NOMO-1 treated with dmso at 0.1 percent for 144 hours (cell line): ENCODE data around the gene TMEM212.
A peak's percentile ranks its signal among the peaks of the same experiment; 100 is the strongest.
"Not testable (repeated sequence)": the region's sequence is repeated elsewhere in the genome, so short reads cannot be mapped to it uniquely, and the experiment has no call there.

Source experiments
- DNase-seq: peaks from one replicate; lab custom pipeline; 2025; ENCODE audit not compliant: unreplicated experiment; lab: John Stamatoyannopoulos, UW

Gene TMEM212

GRCh38 chr3:171812811-171813210 lies 30.3 kb upstream of the TMEM212 start:
- no peak for DNase-seq

GRCh38 chr3:171813278-171813896 lies 29.8 kb upstream of the TMEM212 start:
- no peak for DNase-seq

GRCh38 chr3:171813897-171814460 lies 29.2 kb upstream of the TMEM212 start:
- DNase-seq = peak; percentile 94

GRCh38 chr3:171814662-171815061 lies 28.5 kb upstream of the TMEM212 start:
- DNase-seq = not testable (repeated sequence)

- DNase-seq = no peak
Observed at GRCh38 chr3:171815973-171816595, 27.1 kb upstream of the TMEM212 start.

GRCh38 chr3:171817074-171817800 lies 25.9 kb upstream of the TMEM212 start:
- DNase-seq = no peak

- DNase-seq = no peak
Observed at GRCh38 chr3:171821044-171821443, 22.1 kb upstream of the TMEM212 start.

- no peak for DNase-seq
Observed at GRCh38 chr3:171821778-171822358, 21.3 kb upstream of the TMEM212 start.

GRCh38 chr3:171822431-171823106 lies 20.6 kb upstream of the TMEM212 start:
- no peak for DNase-seq

- DNase-seq = peak; percentile 37
Observed at GRCh38 chr3:171824116-171824515, 19.0 kb upstream of the TMEM212 start.

- no peak for DNase-seq
Observed at GRCh38 chr3:171824824-171825221, 18.3 kb upstream of the TMEM212 start.

- no peak for DNase-seq
Observed at GRCh38 chr3:171825222-171825828, 17.8 kb upstream of the TMEM212 start.

GRCh38 chr3:171827385-171827784 lies 15.8 kb upstream of the TMEM212 start:
- no peak for DNase-seq

- DNase-seq = no peak
Observed at GRCh38 chr3:171827836-171828458, 15.2 kb upstream of the TMEM212 start.

GRCh38 chr3:171828902-171829770 lies 14.0 kb upstream of the TMEM212 start:
- peak; percentile 63 for DNase-seq

GRCh38 chr3:171829841-171830517 lies 13.2 kb upstream of the TMEM212 start:
- peak; percentile 39 for DNase-seq

- DNase-seq = no peak
Observed at GRCh38 chr3:171830518-171830875, 12.7 kb upstream of the TMEM212 start.

GRCh38 chr3:171831936-171832335 lies 11.2 kb upstream of the TMEM212 start:
- DNase-seq = no peak

- DNase-seq = no peak
Observed at GRCh38 chr3:171832989-171833388, 10.2 kb upstream of the TMEM212 start.
